HepG2 (cell line): ENCODE data around the gene ADGRG1. TPM values are rescaled to one million over a fixed set of nuclear protein-coding genes. Genes with fewer than 3 reads are reported as not detected.

ENCODE experiments used
- ERF ChIP-seq: IDR thresholded peaks from 2 replicates; pipeline ENCODE4 v1.6.1; 2018; ENCODE audit warnings: missing biosample characterization, missing genetic modification reagents
- FOXA3 ChIP-seq: IDR thresholded peaks from 2 replicates; pipeline ENCODE4 v1.6.1; 2016; ENCODE audit warnings: missing genetic modification reagents, missing compliant biosample characterization
- FOXO1 ChIP-seq: sonication (generic); formaldehyde crosslinking; IDR thresholded peaks from 2 replicates; pipeline ENCODE4 v1.4.0; 2020; ENCODE audit warnings: missing genetic modification reagents
- GABPB1 ChIP-seq: IDR thresholded peaks from 2 replicates; pipeline ENCODE4 v1.6.1; 2016; ENCODE audit warnings: mild to moderate bottlenecking, missing genetic modification reagents, moderate library complexity, missing compliant biosample characterization
- HIVEP1 ChIP-seq: sonication (generic); formaldehyde crosslinking; IDR thresholded peaks from 2 replicates; pipeline ENCODE4 v1.4.0; 2020; ENCODE audit warnings: mild to moderate bottlenecking, missing genetic modification reagents
- HNF4A ChIP-seq: sonication (generic); formaldehyde crosslinking; IDR thresholded peaks from 2 replicates; pipeline ENCODE4 v1.4.0; 2020; ENCODE audit warnings: missing genetic modification reagents
- HNF4G ChIP-seq, 2 experiments: sonication (generic) in 1 of 2; formaldehyde crosslinking in 1 of 2; IDR thresholded peaks; 2 replicates each; pipeline versions ENCODE4 v1.4.0 to v1.6.1; 2011 to 2020; ENCODE audit warnings: borderline replicate concordance in 2 of 2, low read depth in 2 of 2, mild to moderate bottlenecking in 2 of 2, low read length in 1 of 2, missing genetic modification reagents in 1 of 2, moderate library complexity in 1 of 2
- HNRNPL ChIP-seq: fragments of 200-400 bp; formaldehyde crosslinking; IDR thresholded peaks from 2 replicates; pipeline ENCODE4 v1.6.1; 2017; ENCODE audit warnings: mild to moderate bottlenecking, low read depth, low read length
- MED1 ChIP-seq: sonication (generic); formaldehyde crosslinking; IDR thresholded peaks from 2 replicates; pipeline ENCODE4 v1.4.0; 2020; ENCODE audit warnings: missing genetic modification reagents
- MYNN ChIP-seq: sonication (generic); formaldehyde crosslinking; IDR thresholded peaks from 2 replicates; pipeline ENCODE4 v1.4.0; 2020; ENCODE audit warnings: mild to moderate bottlenecking, low read depth, missing genetic modification reagents
- NRL ChIP-seq: sonication (generic); formaldehyde crosslinking; IDR thresholded peaks from 2 replicates; pipeline ENCODE4 v1.5.0; 2020; ENCODE audit warnings: missing genetic modification reagents, mild to moderate bottlenecking, moderate library complexity, borderline replicate concordance
- RARA ChIP-seq: IDR thresholded peaks from 2 replicates; pipeline ENCODE4 v1.6.1; 2016; ENCODE audit warnings: missing genetic modification reagents, missing compliant biosample characterization
- RORA ChIP-seq: sonication (generic); formaldehyde crosslinking; IDR thresholded peaks from 2 replicates; pipeline ENCODE4 v1.5.0; 2020; ENCODE audit warnings: mild to moderate bottlenecking, missing genetic modification reagents, moderate library complexity
- SALL1 ChIP-seq: sonication (generic); formaldehyde crosslinking; IDR thresholded peaks from 2 replicates; pipeline ENCODE4 v1.8.0; 2022; ENCODE audit warnings: mild to moderate bottlenecking, missing genetic modification reagents
- ZBTB1 ChIP-seq: sonication (generic); formaldehyde crosslinking; IDR thresholded peaks from 2 replicates; pipeline ENCODE4 v1.4.0; 2020; ENCODE audit warnings: missing genetic modification reagents, borderline replicate concordance
- ZBTB4 ChIP-seq: sonication (generic); formaldehyde crosslinking; IDR thresholded peaks from 2 replicates; pipeline ENCODE4 v1.4.0; 2020; ENCODE audit warnings: missing genetic modification reagents, mild to moderate bottlenecking, borderline replicate concordance
- ZBTB49 ChIP-seq: sonication (generic); formaldehyde crosslinking; IDR thresholded peaks from 2 replicates; pipeline ENCODE4 v1.4.0; 2020; ENCODE audit warnings: missing genetic modification reagents, borderline replicate concordance
- ZMYM2 ChIP-seq: sonication (generic); formaldehyde crosslinking; IDR thresholded peaks from 2 replicates; pipeline ENCODE4 v1.8.0; 2022; ENCODE audit warnings: mild to moderate bottlenecking, missing genetic modification reagents
- ZNF230 ChIP-seq: sonication (generic); formaldehyde crosslinking; IDR thresholded peaks from 2 replicates; pipeline ENCODE4 v1.4.0; 2020; ENCODE audit warnings: mild to moderate bottlenecking, missing genetic modification reagents
- ZNF235 ChIP-seq: sonication (generic); formaldehyde crosslinking; IDR thresholded peaks from 2 replicates; pipeline ENCODE4 v1.8.1; 2023; ENCODE audit warnings: mild to moderate bottlenecking, missing genetic modification reagents, borderline replicate concordance
- ZNF563 ChIP-seq: sonication (generic); formaldehyde crosslinking; IDR thresholded peaks from 2 replicates; pipeline ENCODE4 v1.8.0; 2022; ENCODE audit warnings: mild to moderate bottlenecking, moderate library complexity, missing genetic modification reagents
- ZNF605 ChIP-seq: sonication (generic); formaldehyde crosslinking; IDR thresholded peaks from 2 replicates; pipeline ENCODE4 v1.8.0; 2022; ENCODE audit warnings: mild to moderate bottlenecking, missing genetic modification reagents
- ZNF614 ChIP-seq: IDR thresholded peaks from 2 replicates; pipeline ENCODE4 v1.6.1; 2018; ENCODE audit warnings: missing biosample characterization, missing genetic modification reagents, inconsistent platforms, borderline replicate concordance
- ZNF761 ChIP-seq: sonication (generic); formaldehyde crosslinking; conservative IDR thresholded peaks from 2 replicates; pipeline ENCODE4 v1.4.0; 2020; ENCODE audit warnings: mild to moderate bottlenecking, missing genetic modification reagents
- ZSCAN21 ChIP-seq: sonication (generic); formaldehyde crosslinking; IDR thresholded peaks from 2 replicates; pipeline ENCODE4 v1.8.0; 2022; ENCODE audit warnings: mild to moderate bottlenecking, missing genetic modification reagents, moderate library complexity, borderline replicate concordance
- polyA plus RNA-seq, 8 experiments: library from polyadenylated mRNA; depleted of rRNA in 3 of 8; stranded (reverse) in 7 of 8; unstranded in 1 of 8; fragments of >200 nt; fragmentation: Illumina TruSeq in 4 of 8; extraction: Trizol in 4 of 8; gene quantifications; 2 replicates each; pipeline versions ENCODE4 v1.2.1 to v1.2.3, GENCODE V29; 2011 to 2016; ENCODE audit warnings: low read depth in 4 of 8, missing spikeins in 1 of 8, mixed read lengths in 1 of 8; ENCODE audit not compliant: insufficient read depth in 1 of 8
- total RNA-seq, 5 experiments: library from RNA; depleted of rRNA; stranded (reverse); fragments of >200 nt; fragmentation: Illumina TruSeq; extraction: Trizol; gene quantifications; 2 replicates each; pipeline ENCODE4 v1.2.3, GENCODE V29; 2016; ENCODE audit warnings: low read depth in 1 of 5

Gene ADGRG1
- total and polyA plus RNA-seq, 2 of the 13 experiments (the other 11 are each of a cell fraction or from before 2014, with no cell fraction given): 2.7 to 5.9 TPM

DNA sequence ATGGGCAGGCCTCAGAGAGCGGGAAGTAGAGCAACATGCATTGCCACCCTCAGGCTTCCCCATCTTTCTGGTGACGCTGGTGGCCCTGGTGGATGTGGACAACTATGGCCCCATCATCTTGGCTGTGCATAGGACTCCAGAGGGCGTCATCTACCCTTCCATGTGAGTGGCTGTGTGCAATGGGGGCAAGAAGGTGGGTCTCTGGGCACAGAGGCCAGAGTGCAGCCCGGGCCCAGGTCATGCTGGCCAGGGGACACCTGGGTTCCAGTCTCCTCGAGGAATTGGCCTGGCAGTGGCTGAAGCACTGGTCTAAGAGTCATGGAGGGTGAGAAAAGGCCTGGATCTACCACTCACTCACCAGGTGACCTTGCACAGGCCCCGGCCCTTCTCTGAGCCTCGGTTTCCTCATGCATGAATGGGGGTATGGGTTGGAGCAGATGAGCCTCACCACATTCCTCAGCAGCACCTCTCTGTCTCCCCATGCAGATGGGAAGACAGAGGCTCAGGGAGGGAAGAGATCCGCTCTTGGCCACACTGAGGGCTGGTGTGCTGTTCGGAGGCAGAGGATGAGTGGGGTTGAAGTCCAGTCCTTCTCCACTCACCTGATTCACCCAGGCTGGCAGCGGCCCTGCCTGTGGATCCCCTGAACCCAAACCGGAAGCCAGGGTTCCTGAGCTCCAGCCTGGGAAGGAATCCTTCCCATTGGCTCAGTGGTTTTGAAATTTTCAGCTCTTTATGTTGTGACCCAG, 32.5 kb downstream of the ADGRG1 start (continued):
- TF ChIP-seq ZBTB4 (CRISPR knock-in tag) (peak; percentile 84), HIVEP1 (CRISPR knock-in tag) (0 out of 2 replicates have a peak, but pooled peaks have one; percentile 5), SALL1 (CRISPR knock-in tag) (peak; percentile 48), ZNF230 (no peak), RARA (CRISPR knock-in tag) (peak; percentile 20; the same call in 1 of the 2 replicates), MYNN (CRISPR knock-in tag) (no peak), GABPB1 (CRISPR knock-in tag) (peak; percentile 77), RORA (CRISPR knock-in tag) (no peak), MED1 (CRISPR knock-in tag) (peak; percentile 67), ZSCAN21 (CRISPR knock-in tag) (no peak), ERF (CRISPR knock-in tag) (peak; percentile 47), ZNF761 (CRISPR knock-in tag) (0 out of 2 replicates have a peak, but pooled peaks have one; percentile 2), ZNF563 (CRISPR knock-in tag) (peak; percentile 79; the same call in 1 of the 2 replicates), NRL (peak; percentile 34; the same call in 1 of the 2 replicates), ZNF235 (CRISPR knock-in tag) (0 out of 2 replicates have a peak, but pooled peaks have one; percentile 29), HNF4A (peak; percentile 86), ZBTB49 (CRISPR knock-in tag) (no peak), HNF4G (IDR thresholded peaks at IDR 0.05; ENCODE audit: borderline replicate concordance, low read depth, low read length) (peak; percentile 63; the same call in 1 of the 2 replicates), HNF4G (CRISPR knock-in tag; IDR thresholded peaks at IDR 0.05; ENCODE audit: borderline replicate concordance, low read depth) (peak; percentile 83; the same call in 1 of the 2 replicates), FOXA3 (CRISPR knock-in tag) (0 out of 2 replicates have a peak, but pooled peaks have one; percentile 19), HNRNPL (peak; percentile 64; the same call in 1 of the 2 replicates), FOXO1 (CRISPR knock-in tag) (no peak), ZBTB1 (CRISPR knock-in tag) (no peak), ZNF614 (no peak; the same call in 1 of the 2 replicates), ZMYM2 (no peak), ZNF605 (CRISPR knock-in tag) (0 out of 2 replicates have a peak, but pooled peaks have one; percentile 74)
